Activated naive CD4-positive, alpha-beta T cell treated with Interleukin-2 at 50 U/mL for 16 hours (primary cell): ENCODE measurements around the gene CSNK1A1L.

Experiments used
- DNase-seq: peaks from one replicate; pipeline ENCODE4 v3.0.0-alpha.2; 2020

CSNK1A1L gene

DNA sequence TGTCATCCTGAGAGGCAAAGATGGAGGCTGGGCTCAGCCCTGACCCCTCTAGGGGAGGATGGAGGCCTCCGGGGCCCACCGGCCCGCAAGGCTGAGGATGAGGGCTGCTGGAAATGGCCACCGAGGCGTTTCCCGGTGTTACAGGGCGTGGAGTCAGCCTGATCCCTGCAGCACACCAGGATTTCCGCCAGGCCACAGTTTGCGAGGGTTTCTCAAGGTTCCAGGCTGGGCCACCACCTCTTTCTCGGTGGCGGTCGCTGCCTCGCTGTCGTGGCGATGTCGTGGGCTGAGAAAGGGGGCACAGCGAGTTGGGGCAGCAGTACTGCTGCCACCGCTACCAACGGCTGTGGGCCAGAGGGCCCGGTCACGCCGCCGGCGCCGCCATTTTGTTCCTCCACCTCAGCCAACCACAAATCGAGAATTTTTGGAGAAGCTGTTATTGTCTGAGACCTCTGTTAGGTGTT, at the start of gene CSNK1A1L:
Gene CSNK1A1L, minus strand, starts transcription at position 414 of the 464 bp plus-strand sequence. Its CDS starts 408 bp downstream, at position 6.
- no peak for DNase-seq

- DNase-seq, result no peak
Measured at GRCh38 chr13:37149380-37149779, 43.9 kb upstream of the CSNK1A1L start.

GRCh38 chr13:37148501-37148900, 43.0 kb upstream of the CSNK1A1L start:
- DNase-seq, result no peak

- no peak for DNase-seq
Measured at GRCh38 chr13:37144661-37145060, 39.2 kb upstream of the CSNK1A1L start.

GRCh38 chr13:37143911-37144310, 38.4 kb upstream of the CSNK1A1L start:
- DNase-seq, result no peak

DNA sequence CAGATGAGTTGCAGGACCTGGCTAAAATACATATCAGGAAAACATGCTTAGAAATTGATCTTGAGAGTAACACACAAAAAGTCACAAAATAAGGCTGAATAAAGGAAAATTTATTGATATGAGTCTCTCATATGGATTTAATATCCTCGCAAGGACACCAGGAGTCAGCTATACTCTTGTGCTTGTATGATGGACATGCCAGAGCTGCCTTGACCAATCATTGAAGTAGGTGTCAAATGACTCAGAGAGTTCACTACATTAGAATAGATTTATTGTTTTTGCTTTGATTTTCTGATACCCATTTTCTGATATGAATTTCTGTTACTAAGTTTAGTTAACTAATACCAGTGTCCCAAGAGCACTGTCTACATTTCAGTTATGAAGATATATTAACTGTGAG, 37.4 kb upstream of the CSNK1A1L start:
- DNase-seq, result no peak

DNA sequence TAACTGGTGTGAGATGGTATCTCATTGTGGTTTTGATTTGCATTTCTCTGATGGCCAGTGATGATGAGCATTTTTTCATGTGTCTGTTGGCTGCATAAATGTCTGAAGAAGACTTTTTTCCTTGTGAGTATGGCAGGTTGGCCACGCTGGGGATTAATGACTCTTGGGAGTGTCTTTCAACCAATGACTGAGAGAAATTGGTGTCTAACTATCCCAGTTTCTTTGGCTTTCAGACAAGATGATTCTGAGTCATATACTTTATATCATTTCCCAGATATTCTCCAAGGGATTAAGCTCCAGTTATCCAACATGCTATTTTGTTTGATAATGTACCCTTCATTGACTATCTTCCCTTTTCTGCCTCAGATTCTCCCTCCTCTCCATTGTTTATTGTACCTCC, 35.5 kb upstream of the CSNK1A1L start:
- DNase-seq, result no peak

DNA sequence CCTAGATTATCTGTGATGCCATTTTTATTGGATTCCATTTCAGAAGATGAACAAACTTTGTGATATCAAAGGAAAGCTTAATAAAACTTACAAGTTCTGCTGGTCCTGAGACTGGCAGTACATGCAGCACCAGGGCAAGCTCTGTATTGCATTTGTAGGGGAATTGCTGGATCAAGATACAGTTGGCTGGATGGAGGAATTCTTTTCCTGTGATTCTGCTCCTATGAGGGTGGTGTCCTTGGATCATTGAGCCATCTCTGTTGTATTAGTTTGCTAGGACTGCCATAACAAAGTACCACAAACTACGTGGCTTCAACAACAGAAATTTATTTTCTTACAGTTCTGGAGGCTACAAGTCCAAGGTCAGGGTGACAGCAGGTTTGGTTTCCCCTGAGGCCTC, 33.9 kb upstream of the CSNK1A1L start:
- DNase-seq, result no peak

DNA sequence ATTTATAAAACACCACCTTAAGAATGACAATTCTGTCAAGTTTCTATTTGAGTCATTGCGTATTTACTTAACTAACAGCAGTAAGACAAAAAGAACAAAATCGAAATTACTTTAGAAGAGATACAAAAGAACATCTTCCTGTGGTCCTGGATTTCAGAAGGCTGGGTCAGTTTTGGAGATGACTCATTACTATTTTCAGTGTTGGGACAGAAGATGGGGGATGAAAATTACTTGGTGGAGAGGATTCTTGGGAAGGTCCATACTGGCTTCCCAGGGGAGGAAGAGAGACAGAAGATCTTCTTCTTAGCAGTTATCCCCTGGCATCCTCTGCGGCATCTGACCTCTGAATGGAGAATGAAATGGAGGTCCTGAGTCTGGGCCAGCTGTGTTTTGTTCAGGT, 33.5 kb upstream of the CSNK1A1L start:
- no peak for DNase-seq

DNA sequence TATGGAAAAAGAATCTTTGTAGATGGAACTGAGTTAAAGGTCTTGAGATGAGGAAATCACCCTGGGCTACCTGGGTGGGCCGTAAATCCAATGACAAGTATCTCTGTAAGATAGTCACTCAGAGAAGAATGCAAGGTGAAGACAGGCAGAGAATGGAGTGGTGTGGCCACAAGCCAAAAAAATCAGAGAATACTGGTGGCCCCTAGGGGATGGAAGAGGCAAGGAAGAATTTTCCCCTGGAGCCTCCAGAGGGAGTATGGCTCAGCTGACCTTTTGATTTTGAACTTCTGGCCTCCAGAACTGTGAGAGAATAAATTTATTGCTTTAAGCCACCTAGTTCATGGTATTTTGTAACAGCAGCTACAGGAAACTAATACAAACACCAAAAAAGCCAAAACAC, 32.7 kb upstream of the CSNK1A1L start:
- DNase-seq, result no peak

GRCh38 chr13:37136633-37137032, 31.2 kb upstream of the CSNK1A1L start:
- no peak for DNase-seq

DNA sequence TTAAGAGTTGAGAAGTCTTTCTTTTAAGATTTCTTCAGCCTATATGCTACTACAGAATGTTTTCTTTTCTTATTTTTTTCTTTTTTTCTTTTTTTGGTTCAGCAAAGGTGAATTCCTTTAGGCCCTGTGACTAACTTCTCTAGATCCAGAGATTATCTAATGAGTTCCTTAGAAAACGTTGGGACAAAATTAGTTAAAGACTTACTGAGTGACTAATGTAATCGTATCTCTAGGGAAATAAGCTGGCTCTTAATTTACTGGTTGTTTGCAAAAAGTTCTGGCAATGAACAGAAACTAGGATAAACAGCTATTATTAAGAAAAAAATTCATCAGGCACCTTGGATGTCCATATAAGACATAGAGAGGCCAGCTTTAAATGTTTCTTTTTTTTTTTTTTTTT, 30.7 kb upstream of the CSNK1A1L start:
- DNase-seq, result no peak

DNA sequence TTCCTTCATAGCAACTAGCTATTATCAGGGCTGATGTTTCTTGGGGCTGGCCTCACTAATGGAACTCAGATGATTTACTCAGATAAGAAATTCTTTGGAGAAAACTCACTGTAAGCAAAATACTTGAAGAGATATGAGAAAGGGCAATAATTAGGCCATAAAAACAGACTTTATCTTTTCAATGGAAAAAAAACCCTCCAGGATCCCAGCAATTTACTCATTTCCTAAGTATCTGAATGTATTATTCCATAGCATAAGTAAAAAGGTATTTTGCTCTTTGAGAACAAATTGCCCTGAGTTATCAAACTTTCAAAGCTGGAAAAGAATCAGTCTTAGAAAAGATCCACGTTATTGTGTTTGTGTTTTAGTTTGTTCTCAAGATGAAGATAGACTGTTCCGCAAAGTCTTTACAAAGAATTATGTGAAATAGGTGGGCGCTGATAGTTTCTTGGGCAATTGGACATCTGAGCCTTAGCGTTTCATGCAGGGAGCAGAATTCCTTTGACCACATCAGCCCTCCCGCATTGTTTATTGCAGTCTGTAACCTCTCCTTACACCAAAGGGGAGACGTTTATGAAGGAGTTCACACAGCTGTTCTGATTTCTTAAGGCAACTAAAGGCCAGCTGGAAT, 29.1 kb upstream of the CSNK1A1L start:
- no peak for DNase-seq

- DNase-seq, result no peak
Measured at GRCh38 chr13:37132211-37132610, 26.7 kb upstream of the CSNK1A1L start.

GRCh38 chr13:37131092-37131491, 25.6 kb upstream of the CSNK1A1L start:
- DNase-seq, result no peak

- DNase-seq, result no peak
Measured at GRCh38 chr13:37129866-37130265, 24.4 kb upstream of the CSNK1A1L start.

GRCh38 chr13:37127691-37128241, 22.3 kb upstream of the CSNK1A1L start:
- DNase-seq, result no peak

DNA sequence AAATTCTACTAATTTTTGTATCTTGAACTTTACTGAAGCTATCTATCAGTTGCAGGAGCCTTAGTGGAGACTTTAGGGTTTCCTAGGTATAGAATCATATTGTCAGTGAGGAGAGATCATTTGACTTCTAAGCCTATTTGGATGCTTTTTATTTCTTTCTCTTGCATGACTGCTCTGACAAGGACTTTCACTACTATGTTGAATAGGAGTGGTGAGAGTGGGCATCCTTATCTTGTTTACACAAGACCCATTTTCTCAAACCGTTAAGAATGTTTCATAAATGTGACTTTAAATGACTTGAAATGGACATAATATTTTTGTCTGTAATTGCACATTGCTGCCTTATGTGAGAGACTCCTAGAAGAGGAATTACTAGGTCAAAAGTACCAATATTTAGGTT, 17.9 kb upstream of the CSNK1A1L start:
- DNase-seq, result no peak

- no peak for DNase-seq
Measured at GRCh38 chr13:37118016-37118415, 12.6 kb upstream of the CSNK1A1L start.

DNA sequence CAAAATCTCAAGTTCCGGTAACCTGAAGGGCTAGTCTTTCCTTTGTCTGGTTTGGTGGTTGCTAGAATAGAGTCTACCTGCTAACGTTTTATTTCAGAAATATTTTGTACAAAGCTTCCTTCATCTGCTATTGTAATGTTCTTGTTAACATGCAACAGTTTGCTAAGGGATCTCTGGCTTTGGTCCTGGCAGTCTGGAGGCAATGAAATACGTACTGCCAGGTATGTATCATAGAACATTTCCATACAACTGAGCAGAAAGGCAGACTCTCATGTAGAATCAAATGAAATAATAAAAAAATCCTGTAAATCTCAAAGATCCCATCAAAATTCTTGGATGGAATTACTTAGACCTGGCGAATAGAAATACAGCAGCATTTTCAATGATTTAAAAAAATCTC, 8.8 kb upstream of the CSNK1A1L start:
- no peak for DNase-seq

GRCh38 chr13:37113534-37113933, 8.1 kb upstream of the CSNK1A1L start:
- DNase-seq, result no peak

DNA sequence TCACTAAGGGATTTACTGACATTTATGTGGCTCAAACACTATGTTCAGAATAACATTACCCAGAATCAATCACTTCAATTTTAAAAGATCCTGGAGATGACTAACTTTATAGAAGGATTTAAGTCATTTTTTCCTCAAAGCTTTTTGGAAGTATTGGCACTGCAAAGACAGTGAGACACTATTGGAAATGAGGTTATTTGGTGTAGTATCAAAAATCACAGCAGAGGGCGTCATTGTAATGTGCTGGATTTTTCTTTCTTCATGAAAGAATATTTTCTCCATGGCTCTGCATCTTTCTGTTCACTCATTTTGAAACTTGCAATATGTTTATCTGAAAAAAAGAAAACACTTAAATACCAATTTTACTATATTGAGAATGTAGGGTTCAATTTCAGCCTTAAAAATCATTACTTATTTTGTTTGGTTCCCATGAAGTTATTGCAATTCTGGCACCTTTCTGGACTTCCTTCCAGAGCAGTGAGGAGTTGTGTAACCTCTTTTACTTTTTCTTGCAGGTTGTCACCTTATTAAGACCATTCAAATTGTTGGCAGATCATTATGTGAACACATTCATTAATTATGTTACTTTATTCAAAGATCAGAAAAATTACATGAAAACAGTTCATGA, 3.7 kb upstream of the CSNK1A1L start:
- no peak for DNase-seq

DNA sequence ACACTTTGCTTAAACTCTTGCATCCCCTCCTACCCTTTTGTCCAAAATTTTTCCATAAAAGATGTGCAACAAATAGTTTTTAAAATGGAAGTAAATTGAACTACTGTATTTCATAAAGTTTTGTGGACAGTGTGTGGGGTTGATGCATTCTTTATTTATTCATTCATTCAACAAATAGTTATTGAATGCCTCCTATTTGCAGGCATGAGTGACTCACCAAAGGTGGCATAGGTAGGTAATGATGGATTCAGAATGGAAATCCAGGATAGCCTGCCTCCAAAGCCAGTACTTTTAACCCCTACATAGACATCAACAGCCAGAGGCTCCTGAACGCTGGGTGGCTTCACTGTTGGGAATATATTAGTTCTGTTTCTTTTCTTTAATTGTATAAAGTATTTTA, 2.4 kb upstream of the CSNK1A1L start:
- DNase-seq, result no peak

DNA sequence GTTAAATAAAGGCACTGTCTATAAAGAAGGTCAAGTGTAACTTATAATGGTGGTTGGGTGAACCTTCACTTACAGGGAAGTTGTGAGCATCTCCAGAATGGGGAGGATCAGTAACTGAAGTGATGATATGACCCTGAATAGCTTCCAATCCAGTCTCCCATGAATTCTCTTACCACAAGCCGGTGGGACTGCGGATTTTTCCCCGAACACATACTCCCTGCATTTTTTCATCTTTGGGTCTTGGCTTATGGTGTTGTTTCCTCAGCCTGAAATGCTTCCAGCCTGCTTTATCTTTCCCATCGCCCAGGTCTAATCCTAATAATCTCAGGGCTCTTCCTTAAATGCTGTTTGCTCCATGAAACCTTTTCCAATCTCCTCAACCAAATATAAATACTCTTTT, 2.0 kb upstream of the CSNK1A1L start:
- DNase-seq, result no peak

DNA sequence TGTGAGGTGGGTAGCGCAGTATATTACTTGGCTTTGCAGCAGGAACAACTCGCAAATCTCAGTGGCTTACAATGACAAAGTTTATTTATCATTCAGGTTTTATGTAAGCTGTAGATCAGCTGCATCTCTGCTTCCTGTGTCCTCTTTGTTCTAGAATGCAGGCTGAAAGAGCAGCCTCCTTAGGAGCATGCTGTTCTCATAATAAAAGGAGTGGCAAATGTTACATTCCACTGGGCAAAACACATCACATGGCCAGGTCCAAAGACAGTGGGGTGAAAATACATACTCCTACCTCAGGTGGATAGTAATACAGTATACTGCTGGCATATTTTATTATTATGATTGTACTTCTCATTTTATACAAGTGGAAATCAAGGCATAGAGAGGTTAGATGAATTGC, 1.2 kb upstream of the CSNK1A1L start:
- DNase-seq, result no peak
